Measurements from ENCODE around the gene ORC2. TPM values are rescaled to one million over a fixed set of nuclear protein-coding genes. Genes with fewer than 3 reads are reported as not detected.

The ORC2 gene
- total and polyA plus RNA-seq, 2 experiments from 2014 or later = 8.8 to 14.9 TPM

DNA sequence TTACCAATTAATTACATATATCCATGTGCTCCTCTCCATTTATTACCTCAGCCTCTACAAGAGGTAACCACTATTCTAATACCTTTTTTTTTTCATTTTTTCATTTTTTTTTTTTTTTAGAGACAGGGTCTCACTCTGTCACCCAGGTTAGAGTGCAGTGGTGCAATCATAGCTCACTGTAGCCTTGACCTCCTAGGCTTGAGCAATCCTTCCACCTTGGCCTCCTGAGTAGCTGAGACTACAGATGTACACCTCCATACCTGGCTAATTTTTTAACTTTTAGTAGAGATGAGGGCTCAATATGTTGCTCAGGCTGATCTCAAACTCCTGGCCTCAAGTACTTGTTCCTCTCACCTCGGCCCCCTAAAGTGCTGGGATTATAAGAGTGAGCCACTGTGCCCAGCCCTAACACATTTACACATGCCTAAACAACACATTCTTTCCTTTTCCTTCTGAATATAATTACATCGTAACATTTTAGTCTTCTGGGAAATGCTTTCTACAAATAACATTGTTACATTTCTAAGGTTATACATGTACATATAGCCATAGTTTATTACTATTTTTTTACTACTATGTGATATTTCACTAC is 85.1 kb downstream of the ORC2 start:
- peaks cover 16% of the 10 kb centered on the region for H3K4me1 ChIP-seq (ENCODE audit: low read depth)
- no peak for DNase-seq (ENCODE audit: low read depth in 1 of 2, low spot score in 1 of 2)
- H3K9me3 ChIP-seq (ENCODE audit: low read depth) = no peaks in the 10 kb centered on the region
- H3K27me3 ChIP-seq = no peaks in the 10 kb centered on the region
- TF ChIP-seq CTCF (IDR thresholded peaks at IDR 0.05; ENCODE audit: low read depth, low read length) = no peak
- H3K36me3 ChIP-seq = peaks cover 54% of the 10 kb centered on the region
- no peak overlapping the region for H3K4me3 ChIP-seq
- peak overlapping the region; percentile 58 for H3K27ac ChIP-seq

DNA sequence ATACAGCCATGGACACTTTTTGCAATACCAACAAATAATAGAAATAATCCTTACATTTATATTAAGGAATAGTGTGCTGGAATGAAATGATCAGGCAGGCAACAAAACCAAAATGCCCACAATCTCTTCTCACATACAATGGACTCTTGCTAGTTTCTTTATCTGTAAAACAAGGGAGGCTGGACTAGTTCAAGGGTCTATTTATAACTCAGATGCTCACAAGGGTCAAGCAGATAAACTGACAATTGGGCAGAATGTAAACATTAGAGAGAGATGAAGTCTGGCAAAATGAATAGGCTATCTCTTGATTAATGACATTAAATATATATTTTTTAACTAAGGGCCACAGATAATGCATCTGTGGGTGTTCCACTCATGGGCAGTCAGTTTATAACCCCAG is 86.0 kb downstream of the ORC2 start:
- Histone ChIP-seq H3K27me3 (no peaks in the 10 kb centered on the region), H3K27ac (peak overlapping the region; percentile 58), H3K4me1 (ENCODE audit: low read depth) (peaks cover 16% of the 10 kb centered on the region), H3K9me3 (ENCODE audit: low read depth) (no peaks in the 10 kb centered on the region), H3K36me3 (peaks cover 53% of the 10 kb centered on the region), H3K4me3 (no peak overlapping the region)
- peak in 1 of 2 donors; percentile 51 for DNase-seq (ENCODE audit: low read depth in 1 of 2, low spot score in 1 of 2)
- TF ChIP-seq CTCF (IDR thresholded peaks at IDR 0.05; ENCODE audit: low read depth, low read length) = no peak

GRCh38 chr2:200873560-200873959 is 89.9 kb downstream of the ORC2 start:
- Histone ChIP-seq H3K4me1 (ENCODE audit: low read depth) (peaks cover 16% of the 10 kb centered on the region), H3K27me3 (no peaks in the 10 kb centered on the region), H3K9me3 (ENCODE audit: low read depth) (no peaks in the 10 kb centered on the region), H3K27ac (no peak overlapping the region), H3K4me3 (no peak overlapping the region), H3K36me3 (peaks cover 42% of the 10 kb centered on the region)
- no peak for TF ChIP-seq CTCF (IDR thresholded peaks at IDR 0.05; ENCODE audit: low read depth, low read length)
- DNase-seq (ENCODE audit: low read depth in 1 of 2, low spot score in 1 of 2) = no peak

DNA sequence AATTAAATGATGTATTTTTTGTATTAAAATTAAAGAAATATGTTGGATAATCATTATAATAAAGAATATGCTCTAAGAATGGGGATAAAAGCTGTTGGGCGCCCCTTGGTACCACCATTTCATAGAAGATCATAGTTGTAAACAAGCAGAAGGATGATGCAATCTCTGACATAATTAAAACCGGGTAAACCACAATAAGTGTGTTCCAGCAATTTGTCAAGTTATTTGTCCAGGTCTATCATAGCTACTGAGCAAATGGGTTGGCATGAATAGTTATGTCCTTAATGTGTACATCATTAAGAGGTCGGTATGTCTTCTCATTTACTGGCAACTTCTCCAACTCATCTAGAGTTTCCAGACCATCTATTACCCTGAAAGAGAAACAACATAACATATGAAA is 92.3 kb downstream of the ORC2 start:
- DNase-seq (ENCODE audit: low read depth in 1 of 2, low spot score in 1 of 2) = no peak
- TF ChIP-seq CTCF (IDR thresholded peaks at IDR 0.05; ENCODE audit: low read depth, low read length) = no peak
- H3K9me3 ChIP-seq (ENCODE audit: low read depth) = no peaks in the 10 kb centered on the region
- H3K4me3 ChIP-seq = no peak overlapping the region
- no peak overlapping the region for H3K27ac ChIP-seq
- H3K27me3 ChIP-seq = no peaks in the 10 kb centered on the region
- peaks cover 35% of the 10 kb centered on the region for H3K36me3 ChIP-seq
- no peaks in the 10 kb centered on the region for H3K4me1 ChIP-seq (ENCODE audit: low read depth)

DNA sequence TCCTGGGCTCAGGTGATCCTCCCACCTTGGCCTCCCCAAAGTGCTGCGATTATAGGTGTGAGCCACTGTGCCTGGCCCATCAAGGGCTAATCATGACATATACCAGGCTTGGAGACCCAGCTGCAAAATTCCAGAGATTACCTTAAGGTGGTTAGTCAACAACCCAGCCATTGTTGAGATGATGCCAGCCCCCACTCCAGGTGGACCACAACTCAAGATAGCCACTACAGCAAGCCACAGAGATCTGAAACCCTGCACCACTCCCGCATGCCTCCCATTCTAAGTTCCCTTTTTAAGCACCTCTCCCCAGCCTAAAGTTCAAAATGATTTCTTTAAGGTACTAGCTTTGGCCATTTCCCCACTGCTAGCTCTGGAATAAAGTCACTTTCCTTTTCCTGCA is 94.4 kb downstream of the ORC2 start:
- DNase-seq (ENCODE audit: low read depth in 1 of 2, low spot score in 1 of 2) = no peak
- no peaks in the 10 kb centered on the region for H3K27me3 ChIP-seq
- H3K9me3 ChIP-seq (ENCODE audit: low read depth) = no peaks in the 10 kb centered on the region
- no peak for TF ChIP-seq CTCF (IDR thresholded peaks at IDR 0.05; ENCODE audit: low read depth, low read length)
- H3K4me1 ChIP-seq (ENCODE audit: low read depth) = peaks cover 7% of the 10 kb centered on the region
- peaks cover 17% of the 10 kb centered on the region for H3K36me3 ChIP-seq
- no peak overlapping the region for H3K27ac ChIP-seq
- no peak overlapping the region for H3K4me3 ChIP-seq
